Panc1 (cell line): Measurements from ENCODE around the gene FAM149B1.

Source experiments
- POLR2AphosphoS5 ChIP-seq: IDR thresholded peaks from 2 replicates; pipeline ENCODE4 v1.6.1; 2012; ENCODE audit warnings: mild to moderate bottlenecking, low read depth, low read length, moderate library complexity
- REST ChIP-seq, 2 experiments: IDR thresholded peaks; 2 replicates each; pipeline ENCODE4 v1.6.1; 2011 to 2012; ENCODE audit warnings: low read depth in 2 of 2, control low read depth in 1 of 2, low read length in 1 of 2, mild to moderate bottlenecking in 1 of 2, moderate library complexity in 1 of 2; ENCODE audit not compliant: insufficient read depth in 1 of 2
- SIN3A ChIP-seq: IDR thresholded peaks from 2 replicates; pipeline ENCODE4 v1.6.1; 2012; ENCODE audit warnings: low read depth, mild to moderate bottlenecking, low read length, moderate library complexity, borderline replicate concordance; ENCODE audit not compliant: insufficient read depth
- TCF7L2 ChIP-seq: IDR thresholded peaks from 2 replicates; pipeline ENCODE4 v1.6.1; 2011; ENCODE audit warnings: mild to moderate bottlenecking, low read depth, low read length, inconsistent platforms
- TF ChIP-seq, protein P1 (sequence below): fragments of 450-650 bp; IDR thresholded peaks from 2 replicates; pipeline ENCODE4 v1.5.1; 2017; ENCODE audit warnings: mild to moderate bottlenecking

- TF ChIP-seq, protein P1, sequence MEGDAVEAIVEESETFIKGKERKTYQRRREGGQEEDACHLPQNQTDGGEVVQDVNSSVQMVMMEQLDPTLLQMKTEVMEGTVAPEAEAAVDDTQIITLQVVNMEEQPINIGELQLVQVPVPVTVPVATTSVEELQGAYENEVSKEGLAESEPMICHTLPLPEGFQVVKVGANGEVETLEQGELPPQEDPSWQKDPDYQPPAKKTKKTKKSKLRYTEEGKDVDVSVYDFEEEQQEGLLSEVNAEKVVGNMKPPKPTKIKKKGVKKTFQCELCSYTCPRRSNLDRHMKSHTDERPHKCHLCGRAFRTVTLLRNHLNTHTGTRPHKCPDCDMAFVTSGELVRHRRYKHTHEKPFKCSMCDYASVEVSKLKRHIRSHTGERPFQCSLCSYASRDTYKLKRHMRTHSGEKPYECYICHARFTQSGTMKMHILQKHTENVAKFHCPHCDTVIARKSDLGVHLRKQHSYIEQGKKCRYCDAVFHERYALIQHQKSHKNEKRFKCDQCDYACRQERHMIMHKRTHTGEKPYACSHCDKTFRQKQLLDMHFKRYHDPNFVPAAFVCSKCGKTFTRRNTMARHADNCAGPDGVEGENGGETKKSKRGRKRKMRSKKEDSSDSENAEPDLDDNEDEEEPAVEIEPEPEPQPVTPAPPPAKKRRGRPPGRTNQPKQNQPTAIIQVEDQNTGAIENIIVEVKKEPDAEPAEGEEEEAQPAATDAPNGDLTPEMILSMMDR, result no peak
- TF ChIP-seq REST (IDR thresholded peaks at IDR 0.05; ENCODE audit: insufficient read depth in 1 of 2, low read depth in 2 of 2, low read length in 1 of 2) (no peak), SIN3A (no peak), TCF7L2 (no peak), POLR2AphosphoS5 (no peak)
Measured at GRCh38 chr10:73289958-73290357, 122.0 kb downstream of the FAM149B1 start.
